H1 (cell line): ENCODE results near the gene FHIT. TPM values are rescaled to one million over a fixed set of nuclear protein-coding genes. Genes with fewer than 3 reads are reported as not detected.
"Not testable (repeated sequence)": the region's sequence is repeated elsewhere in the genome, so short reads cannot be mapped to it uniquely, and the experiment has no call there.

Experiments used
- CTCF ChIA-PET: fragments of 300-600 bp; sonication (Branson Sonifier 250); formaldehyde crosslinking; loops from one replicate; lab custom pipeline; 2021; ENCODE audit not compliant: partially characterized antibody; lab: Charles Lee
- POLR2A ChIA-PET: fragments of 300-600 bp; sonication (Branson Sonifier 250); formaldehyde crosslinking; loops from one replicate; lab custom pipeline; 2021; ENCODE audit warnings: inconsistent platforms; ENCODE audit not compliant: partially characterized antibody; lab: Charles Lee
- DNase-seq, 2 experiments: peaks; one replicate each; pipeline versions ENCODE4 v3.0.0 to v3.0.0-alpha.2; 2010 to 2022; ENCODE audit warnings: low spot score in 2 of 2, low read depth in 1 of 2, mixed read lengths in 1 of 2
- FAIRE-seq: peaks from 2 replicates; lab custom pipeline; 2011; peaks lifted over from hg19 to GRCh38; lab: Jason Lieb, UNC
- H2AFZ ChIP-seq: 2 replicates; pipeline ENCODE4 v1.8.1; 2012; ENCODE audit warnings: low read length, inconsistent platforms
- H2AK5ac ChIP-seq: 2 replicates; pipeline ENCODE4 v1.6.1; 2013; ENCODE audit warnings: low read depth, low read length
- H2BK120ac ChIP-seq: replicated peaks from 2 replicates; pipeline ENCODE3; 2013; ENCODE audit warnings: low read depth, low read length, inconsistent platforms
- H2BK12ac ChIP-seq: 2 replicates; pipeline ENCODE4 v1.6.1; 2013; ENCODE audit warnings: low read depth, low read length
- H2BK15ac ChIP-seq: 2 replicates; pipeline ENCODE4 v1.6.1; 2013; ENCODE audit warnings: low read length
- H2BK20ac ChIP-seq: 2 replicates; pipeline ENCODE4 v1.6.1; 2013; ENCODE audit warnings: low read length
- H2BK5ac ChIP-seq: 2 replicates; pipeline ENCODE4 v1.6.1; 2013; ENCODE audit warnings: low read depth, low read length
- H3K14ac ChIP-seq: 2 replicates; pipeline ENCODE4 v1.6.1; 2013; ENCODE audit warnings: inconsistent platforms; ENCODE audit not compliant: insufficient read length
- H3K18ac ChIP-seq: 2 replicates; pipeline ENCODE4 v1.6.1; 2013; ENCODE audit warnings: low read length; ENCODE audit errors: extremely low read depth
- H3K23ac ChIP-seq: 2 replicates; pipeline ENCODE4 v1.6.1; 2013; ENCODE audit warnings: inconsistent platforms; ENCODE audit not compliant: insufficient read length
- H3K23me2 ChIP-seq: 2 replicates; pipeline ENCODE4 v1.6.1; 2013; ENCODE audit warnings: low read depth, low read length
- H3K27ac ChIP-seq: 2 replicates; pipeline ENCODE4 v1.6.1; 2011; ENCODE audit warnings: low read depth, low read length, inconsistent platforms
- H3K27me3 ChIP-seq, 4 experiments: replicated peaks in 1 of 4; 1 replicate in 1 of 4; 2 replicates in 3 of 4; pipeline versions ENCODE4 v1.6.1 to v1.8.1; 2011 to 2013; ENCODE audit warnings: low read length in 3 of 4, mild to moderate bottlenecking in 3 of 4, inconsistent platforms in 2 of 4, mixed read lengths in 2 of 4, moderate library complexity in 1 of 4; ENCODE audit not compliant: control insufficient read depth in 3 of 4, insufficient read depth in 3 of 4; ENCODE audit errors: extremely low read depth in 1 of 4
- H3K36me3 ChIP-seq, 4 experiments: 2 replicates each; pipeline versions ENCODE4 v1.6.1 to v1.8.1; 2011 to 2013; ENCODE audit warnings: mild to moderate bottlenecking in 4 of 4, low read length in 3 of 4, moderate library complexity in 2 of 4, control low read depth in 1 of 4, inconsistent platforms in 1 of 4; ENCODE audit not compliant: insufficient read depth in 4 of 4, control insufficient read depth in 2 of 4
- H3K4ac ChIP-seq: replicated peaks from 2 replicates; pipeline ENCODE3; 2013; ENCODE audit warnings: low read length, low read depth, mixed read lengths, inconsistent platforms; ENCODE audit not compliant: insufficient read length
- H3K4me1 ChIP-seq, 4 experiments: replicated peaks in 1 of 4; 1 replicate in 1 of 4; 2 replicates in 3 of 4; pipeline versions ENCODE4 v1.6.1 to v1.8.1; 2011 to 2013; ENCODE audit warnings: low read length in 3 of 4, inconsistent platforms in 2 of 4, mixed read lengths in 1 of 4; ENCODE audit not compliant: insufficient read depth in 4 of 4, control insufficient read depth in 3 of 4
- H3K4me2 ChIP-seq, 2 experiments: 2 replicates each; pipeline versions ENCODE4 v1.6.1 to v1.8.1; 2011 to 2013; ENCODE audit warnings: low read depth in 2 of 2, low read length in 2 of 2, control low read depth in 1 of 2, inconsistent platforms in 1 of 2, mild to moderate bottlenecking in 1 of 2; ENCODE audit not compliant: insufficient read depth in 1 of 2
- H3K4me3 ChIP-seq, 4 experiments: fragments of 200-600, 300-600 bp in 1 of 4; sonication (generic), shearing (Covaris generic), sonication (Bioruptor Twin) in 1 of 4; 2 replicates each; pipeline versions ENCODE4 v1.5.1 to v1.8.1; 2011 to 2016; ENCODE audit warnings: low read length in 4 of 4, low read depth in 3 of 4, control low read depth in 2 of 4, inconsistent platforms in 2 of 4, mild to moderate bottlenecking in 2 of 4, mixed read lengths in 1 of 4, moderate library complexity in 1 of 4; ENCODE audit not compliant: insufficient read depth in 2 of 4; ENCODE audit errors: extremely low read depth in 1 of 4
- H3K56ac ChIP-seq: replicated peaks from 2 replicates; pipeline ENCODE3; 2013; ENCODE audit warnings: low read depth, mild to moderate bottlenecking, mixed read lengths, low read length, inconsistent platforms; ENCODE audit not compliant: insufficient read length
- H3K79me1 ChIP-seq: 2 replicates; pipeline ENCODE4 v1.6.1; 2013; ENCODE audit warnings: low read depth, low read length, control low read depth
- H3K79me2 ChIP-seq, 2 experiments: 2 replicates each; pipeline versions ENCODE4 v1.6.1 to v1.8.1; 2012 to 2013; ENCODE audit warnings: low read length in 2 of 2, mild to moderate bottlenecking in 2 of 2, inconsistent platforms in 1 of 2; ENCODE audit not compliant: insufficient read depth in 2 of 2, control insufficient read depth in 1 of 2
- H3K9ac ChIP-seq, 4 experiments: replicated peaks in 1 of 4; 1 replicate in 1 of 4; 2 replicates in 3 of 4; pipeline versions ENCODE4 v1.6.1 to v1.8.1; 2011 to 2013; ENCODE audit warnings: low read depth in 3 of 4, low read length in 3 of 4, control low read depth in 2 of 4, mild to moderate bottlenecking in 2 of 4, moderate library complexity in 2 of 4, inconsistent platforms in 1 of 4; ENCODE audit errors: extremely low read depth in 1 of 4
- H3K9me3 ChIP-seq, 2 experiments: 2 replicates each; pipeline versions ENCODE4 v1.6.1 to v1.8.1; 2012 to 2013; ENCODE audit warnings: mild to moderate bottlenecking in 2 of 2, moderate library complexity in 2 of 2, control low read depth in 1 of 2, inconsistent platforms in 1 of 2, low read depth in 1 of 2, low read length in 1 of 2, mixed read lengths in 1 of 2; ENCODE audit not compliant: insufficient read depth in 2 of 2
- H4K20me1 ChIP-seq, 2 experiments: replicated peaks in 1 of 2; 2 replicates each; pipeline versions ENCODE3 to v1.8.1; 2011 to 2013; ENCODE audit warnings: inconsistent platforms in 2 of 2, low read length in 2 of 2, mild to moderate bottlenecking in 1 of 2; ENCODE audit not compliant: insufficient read depth in 2 of 2, control insufficient read depth in 1 of 2
- H4K5ac ChIP-seq: 2 replicates; pipeline ENCODE4 v1.6.1; 2013; ENCODE audit warnings: low read length, low read depth, mixed read lengths, inconsistent platforms; ENCODE audit not compliant: insufficient read length
- H4K8ac ChIP-seq: 2 replicates; pipeline ENCODE4 v1.8.0; 2013; ENCODE audit warnings: mild to moderate bottlenecking, moderate library complexity, low read length, inconsistent platforms; ENCODE audit not compliant: insufficient read depth; ENCODE audit errors: extremely low read depth
- H4K91ac ChIP-seq: replicated peaks from 2 replicates; pipeline ENCODE3; 2013; ENCODE audit warnings: low read length, mixed read lengths, inconsistent platforms; ENCODE audit not compliant: insufficient read length
- POU5F1 ChIP-seq: IDR thresholded peaks from 2 replicates; pipeline ENCODE4 v1.6.1; 2011; ENCODE audit warnings: low read depth, mild to moderate bottlenecking, low read length, moderate library complexity
- WGBS, 2 experiments: shearing (Covaris generic) in 1 of 2; methylation state at CpG; one replicate each; pipeline versions ENCODE4 v1.1.6 to v1.1.7; 2013 to 2015; ENCODE audit warnings: low lambda C conversion rate in 2 of 2, mixed read lengths in 2 of 2, inconsistent platforms in 1 of 2, low coverage in 1 of 2, missing lambda C conversion rate in 1 of 2; ENCODE audit not compliant: insufficient replicate concordance in 2 of 2, insufficient coverage in 1 of 2, insufficient read length in 1 of 2; ENCODE audit errors: extremely low coverage in 1 of 2, missing lambda C conversion rate in 1 of 2; 5-methylcytosine and 5-hydroxymethylcytosine counted together
- polyA plus RNA-seq, 7 experiments: library from polyadenylated mRNA; depleted of rRNA in 3 of 7; stranded (reverse) in 5 of 7; unstranded in 2 of 7; fragments of >200 nt in 5 of 7; fragments of 200-250 nt in 2 of 7; gene quantifications; 1 replicate in 5 of 7; 2 replicates in 1 of 7; 4 replicates in 1 of 7; pipeline versions ENCODE4 v1.2.1 to v1.2.3, GENCODE V29; 2011 to 2013; ENCODE audit warnings: missing spikeins in 2 of 7, mixed read lengths in 2 of 7
- total RNA-seq: library from RNA; stranded (reverse); fragmentation: NEBNext Ultra II Directional; extraction: Animal tissue kit (Norgen Biotek cat#: 25700); gene quantifications from 2 replicates; pipeline ENCODE4 v1.2.1, GENCODE V29; 2021

The FHIT gene
- total and polyA plus RNA-seq, 2 of the 8 experiments (the other 6 are each of a cell fraction or from before 2014, with no cell fraction given) = 1.2 to 3.2 TPM

DNA sequence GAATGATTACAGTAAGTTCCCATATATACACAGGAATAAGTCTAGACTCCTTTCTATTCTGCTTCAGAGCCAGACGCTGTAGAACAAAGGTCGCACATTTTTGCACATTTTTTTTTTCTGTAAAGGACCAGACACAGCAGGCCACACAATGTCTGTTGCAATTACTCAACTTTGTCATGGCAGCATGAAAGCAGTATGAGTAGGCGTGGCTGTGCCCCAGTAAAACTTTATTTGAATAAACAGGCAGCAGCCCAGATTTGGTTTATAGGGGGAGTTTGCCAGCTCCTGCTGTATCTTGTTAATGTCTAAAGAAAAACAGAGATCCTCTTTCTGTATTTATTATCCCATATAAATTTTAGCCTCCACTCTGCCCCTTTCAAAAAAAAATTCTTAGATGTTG is 708.3 kb downstream of the FHIT start (continued):
- no peak for TF ChIP-seq POU5F1

DNA sequence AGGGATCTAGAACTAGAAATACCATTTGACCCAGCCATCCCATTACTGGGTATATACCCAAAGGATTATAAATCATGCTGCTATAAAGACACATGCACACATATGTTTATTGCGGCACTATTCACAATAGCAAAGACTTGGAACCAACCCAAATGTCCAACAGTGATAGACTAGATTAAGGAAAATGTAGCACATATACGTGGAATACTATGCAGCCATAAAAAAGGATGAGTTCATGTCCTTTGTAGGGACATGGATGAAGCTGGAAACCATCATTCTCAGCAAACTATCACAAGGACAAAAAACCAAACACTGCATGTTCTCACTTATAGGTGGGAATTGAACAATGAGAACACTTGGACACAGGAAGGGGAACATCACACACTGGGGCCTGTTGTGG is 711.9 kb downstream of the FHIT start:
- H3K9me3 ChIP-seq, H3K36me3 ChIP-seq, H3K4ac ChIP-seq, H3K23me2 ChIP-seq, H4K91ac ChIP-seq, H2BK5ac ChIP-seq, H3K4me3 ChIP-seq, H2BK120ac ChIP-seq, FAIRE-seq, DNase-seq, H3K18ac ChIP-seq, H3K27me3 ChIP-seq, H4K20me1 ChIP-seq, H2AFZ ChIP-seq, H2BK15ac ChIP-seq, H3K14ac ChIP-seq, H3K23ac ChIP-seq, CTCF ChIA-PET, H3K56ac ChIP-seq, H2BK12ac ChIP-seq, POLR2A ChIA-PET, H3K9ac ChIP-seq, H3K79me2 ChIP-seq, H3K4me1 ChIP-seq, H3K79me1 ChIP-seq, H2BK20ac ChIP-seq, H3K27ac ChIP-seq, H3K4me2 ChIP-seq, H4K8ac ChIP-seq, H4K5ac ChIP-seq, H2AK5ac ChIP-seq: not testable (repeated sequence)
- WGBS, 2 experiments = 87% methylated on average over 1 of the region's 2 CpGs; no CpG with 5 or more reads in 1 of the 2 experiments
